Measurements from ENCODE around the gene LHX1. TPM values are rescaled to one million over a fixed set of nuclear protein-coding genes. Genes with fewer than 3 reads are reported as not detected.

Gene LHX1
- total and polyA plus RNA-seq, 10 of the 15 experiments (the other 5 are each of a cell fraction or from before 2014, with no cell fraction given) = not detected

GRCh38 chr17:36932694-36933511 lies 4.4 kb upstream of the LHX1 start:
- CTCF ChIA-PET = no interaction called here

GRCh38 chr17:36933512-36934143 lies 3.6 kb upstream of the LHX1 start:
- WGBS (ENCODE audit: insufficient coverage, insufficient replicate concordance, low lambda C conversion rate, missing lambda C conversion rate) = 36% methylated on average over 23 of the region's 23 CpGs
- ATAC-seq (no peak), FAIRE-seq (no peak), DNase-seq (ENCODE audit: low read depth, low spot score) (no peak)
- in situ Hi-C loops (cut with MboI) (no loop called here), intact Hi-C loops (cut with micrococcal nuclease; ENCODE audit: unreplicated experiment) (no loop called here)
- RAD21 ChIA-PET (ENCODE audit: unreplicated experiment) = no interaction called here
- Histone ChIP-seq H3K36me3 (ENCODE audit: control insufficient read depth in 2 of 2, insufficient read depth in 2 of 2, low read length in 1 of 2) (no peaks in the 10 kb centered on the region), H3K9ac (ENCODE audit: control insufficient read depth, insufficient read depth, low read length) (no peak overlapping the region), H3K4me1 (ENCODE audit: control insufficient read depth, insufficient read depth, low read length) (no peaks in the 10 kb centered on the region), H3K4me3 (no peak overlapping the region), H3K27me3 (replicated peaks in 1 of 2; ENCODE audit: control insufficient read depth in 2 of 2, insufficient read depth in 2 of 2, low read length in 1 of 2) (peaks cover 53 to 66% of the 10 kb centered on the region in 2 experiments), H3K27ac (ENCODE audit: control insufficient read depth, insufficient read depth) (no peak overlapping the region), H3K79me2 (ENCODE audit: control insufficient read depth, insufficient read depth, low read length) (no peaks in the 10 kb centered on the region), H3K9me3 (replicated peaks; ENCODE audit: control insufficient read depth, insufficient read depth, low read length) (no peaks in the 10 kb centered on the region), H4K20me1 (ENCODE audit: control insufficient read depth, insufficient read depth) (no peaks in the 10 kb centered on the region), H3K4me2 (ENCODE audit: control insufficient read depth, insufficient read depth) (peak overlapping the region; percentile 54; the same call in 1 of the 2 replicates), H2AFZ (ENCODE audit: control insufficient read depth, low read depth, low read length) (no peak overlapping the region)
- SMC1A ChIA-PET (ENCODE audit: uncharacterized antibody, unreplicated experiment) = no interaction called here
- POLR2A ChIA-PET = no interaction called here
- BruUV-seq (replicated peaks) = no TSS peak
- TF ChIP-seq SUZ12 (IDR thresholded peaks at IDR 0.05; ENCODE audit: unreplicated experiment) (peak; percentile 36), NFXL1 (IDR thresholded peaks at IDR 0.05; ENCODE audit: borderline replicate concordance) (no peak)
- CTCF ChIA-PET = no interaction called here

More at GRCh38 chr17:36932694-36933511, 4.4 kb upstream of the LHX1 start:
- ChIA-PET RAD21 (ENCODE audit: unreplicated experiment) (no interaction called here), SMC1A (ENCODE audit: uncharacterized antibody, unreplicated experiment) (no interaction called here), POLR2A (no interaction called here)
- H3K9me3 ChIP-seq (replicated peaks; ENCODE audit: control insufficient read depth, insufficient read depth, low read length) = no peaks in the 10 kb centered on the region
- H3K4me3 ChIP-seq = no peak overlapping the region
- intact Hi-C loops (cut with micrococcal nuclease; ENCODE audit: unreplicated experiment) = no loop called here
- no peak overlapping the region for H3K4me2 ChIP-seq (ENCODE audit: control insufficient read depth, insufficient read depth)
- BruUV-seq (replicated peaks) = no TSS peak
- DNase-seq (ENCODE audit: low read depth, low spot score) (no peak), FAIRE-seq (no peak), ATAC-seq (no peak)
- H3K4me1 ChIP-seq (ENCODE audit: control insufficient read depth, insufficient read depth, low read length) = peaks cover 7% of the 10 kb centered on the region
- in situ Hi-C loops (cut with MboI) = no loop called here
- H3K27me3 ChIP-seq (replicated peaks in 1 of 2; ENCODE audit: control insufficient read depth in 2 of 2, insufficient read depth in 2 of 2, low read length in 1 of 2) = peaks cover 47 to 58% of the 10 kb centered on the region in 2 experiments
- H3K36me3 ChIP-seq (ENCODE audit: control insufficient read depth in 2 of 2, insufficient read depth in 2 of 2, low read length in 1 of 2) = no peaks in the 10 kb centered on the region
- TF ChIP-seq SRF (IDR thresholded peaks at IDR 0.05; ENCODE audit: low read depth in 2 of 2, low read length in 2 of 2) (peak in 1 of 2 experiments; percentile 29; a peak in 1 of 4 replicates), EZH2 (IDR thresholded peaks at IDR 0.05; ENCODE audit: borderline replicate concordance, control insufficient read depth, low read depth, low read length) (peak; percentile 77; the same call in 1 of the 2 replicates), WRNIP1 (IDR thresholded peaks at IDR 0.05; ENCODE audit: borderline replicate concordance, low read depth, low read length) (no peak)
- H2AFZ ChIP-seq (ENCODE audit: control insufficient read depth, low read depth, low read length) = no peak overlapping the region
- no peaks in the 10 kb centered on the region for H4K20me1 ChIP-seq (ENCODE audit: control insufficient read depth, insufficient read depth)
- H3K27ac ChIP-seq (ENCODE audit: control insufficient read depth, insufficient read depth) = no peak overlapping the region
- no peaks in the 10 kb centered on the region for H3K79me2 ChIP-seq (ENCODE audit: control insufficient read depth, insufficient read depth, low read length)
- H3K9ac ChIP-seq (ENCODE audit: control insufficient read depth, insufficient read depth, low read length) = no peak overlapping the region
- 26% methylated on average over 33 of the region's 40 CpGs for WGBS (ENCODE audit: insufficient coverage, insufficient replicate concordance, low lambda C conversion rate, missing lambda C conversion rate)

All from GM12878 (cell line).